GM21723 (cell line): ENCODE data around the gene DDX51.

ENCODE experiments used
- ATAC-seq: cut with Tn5 transposase; IDR thresholded peaks from one replicate; pipeline ENCODE4 v1.9.1; 2021; ENCODE audit warnings: mild to moderate bottlenecking, moderate library complexity; ENCODE audit not compliant: unreplicated experiment

Gene DDX51

GRCh38 chr12:132168311-132169031 lies 24.4 kb upstream of the DDX51 start:
- ATAC-seq: no peak

- no peak for ATAC-seq
Measured at GRCh38 chr12:132167611-132168310, 23.6 kb upstream of the DDX51 start.

GRCh38 chr12:132166801-132167591 lies 22.9 kb upstream of the DDX51 start:
- no peak for ATAC-seq

DNA sequence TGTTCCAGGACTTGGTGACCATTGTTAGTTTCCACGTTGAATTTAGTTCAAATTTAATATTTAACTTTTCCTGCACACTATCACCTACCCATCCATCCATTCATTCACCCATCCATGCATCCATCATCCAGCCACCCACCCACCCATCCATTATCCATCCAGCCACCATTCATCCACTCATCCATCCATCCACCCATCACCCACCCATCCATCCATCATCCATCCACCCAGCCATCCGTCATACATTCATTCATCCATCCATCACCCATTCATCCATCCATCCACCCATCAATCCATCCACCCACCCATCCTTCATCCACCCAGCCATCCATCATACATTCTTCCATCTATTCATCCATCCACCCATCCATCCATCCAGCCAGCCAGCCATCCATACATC lies 22.0 kb upstream of the DDX51 start:
- ATAC-seq: no peak

DNA sequence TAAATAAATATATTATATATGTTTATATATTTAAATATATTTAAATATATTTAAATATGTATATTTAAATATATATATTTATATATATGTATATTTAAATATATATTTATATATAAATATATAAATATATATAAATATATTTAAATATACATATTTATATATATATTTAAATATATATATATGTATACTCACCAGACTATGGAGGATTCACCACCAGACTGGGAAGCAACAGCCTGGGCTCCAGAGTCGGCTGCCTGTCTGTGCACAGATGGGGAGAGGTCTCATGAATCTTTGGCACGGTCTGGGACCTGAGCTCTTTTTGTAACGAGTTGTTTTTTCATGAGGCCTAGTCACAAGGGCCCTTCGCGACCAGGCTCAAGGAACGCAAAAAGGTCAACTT lies 21.5 kb upstream of the DDX51 start:
- ATAC-seq: no peak

GRCh38 chr12:132164426-132164825 lies 20.3 kb upstream of the DDX51 start:
- no peak for ATAC-seq

- ATAC-seq: no peak
Measured at GRCh38 chr12:132163911-132164288, 19.8 kb upstream of the DDX51 start.

GRCh38 chr12:132163041-132163910 lies 19.2 kb upstream of the DDX51 start:
- no peak for ATAC-seq

- no peak for ATAC-seq
Measured at GRCh38 chr12:132162508-132163031, 18.5 kb upstream of the DDX51 start.

GRCh38 chr12:132161796-132162507 lies 17.8 kb upstream of the DDX51 start:
- no peak for ATAC-seq

DNA sequence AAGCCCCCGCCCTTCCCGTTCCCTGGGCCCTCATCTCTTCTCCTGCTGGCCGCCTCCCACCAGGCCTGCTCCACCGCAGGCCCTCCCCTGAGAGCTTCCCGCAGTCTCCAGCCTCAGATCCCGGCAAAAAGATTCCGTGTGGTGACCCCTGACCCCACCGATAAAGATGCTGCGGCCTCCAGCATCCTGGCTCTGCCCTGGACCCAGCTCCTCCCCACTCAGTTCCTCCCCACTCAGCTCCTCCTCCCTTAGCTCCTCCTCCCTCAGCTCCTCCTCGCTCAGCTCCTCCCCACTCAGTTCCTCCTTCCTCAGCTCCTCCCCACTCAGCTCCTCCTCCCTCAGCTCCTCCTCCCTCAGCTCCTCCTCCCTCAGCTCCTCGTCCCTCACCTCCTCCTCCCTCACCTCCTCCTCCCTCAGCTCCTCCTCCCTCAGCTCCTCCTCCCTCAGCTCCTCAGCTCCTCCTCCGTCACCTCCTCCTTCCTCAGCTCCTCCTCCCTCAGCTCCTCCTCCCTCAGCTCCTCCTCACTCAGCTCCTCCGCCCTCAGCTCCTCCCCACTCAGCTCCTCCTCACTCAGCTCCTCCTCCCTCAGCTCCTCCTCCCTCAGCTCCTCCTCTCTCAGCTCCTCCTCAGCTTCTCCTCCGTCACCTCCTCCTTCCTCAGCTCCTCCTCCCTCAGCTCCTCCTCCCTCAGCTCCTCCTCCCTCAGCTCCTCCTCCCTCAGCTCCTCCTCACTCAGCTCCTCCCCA lies 17.1 kb upstream of the DDX51 start:
- no peak for ATAC-seq

- no peak for ATAC-seq
Measured at GRCh38 chr12:132160601-132161035, 16.5 kb upstream of the DDX51 start.

- ATAC-seq: no peak
Measured at GRCh38 chr12:132160016-132160415, 15.9 kb upstream of the DDX51 start.

DNA sequence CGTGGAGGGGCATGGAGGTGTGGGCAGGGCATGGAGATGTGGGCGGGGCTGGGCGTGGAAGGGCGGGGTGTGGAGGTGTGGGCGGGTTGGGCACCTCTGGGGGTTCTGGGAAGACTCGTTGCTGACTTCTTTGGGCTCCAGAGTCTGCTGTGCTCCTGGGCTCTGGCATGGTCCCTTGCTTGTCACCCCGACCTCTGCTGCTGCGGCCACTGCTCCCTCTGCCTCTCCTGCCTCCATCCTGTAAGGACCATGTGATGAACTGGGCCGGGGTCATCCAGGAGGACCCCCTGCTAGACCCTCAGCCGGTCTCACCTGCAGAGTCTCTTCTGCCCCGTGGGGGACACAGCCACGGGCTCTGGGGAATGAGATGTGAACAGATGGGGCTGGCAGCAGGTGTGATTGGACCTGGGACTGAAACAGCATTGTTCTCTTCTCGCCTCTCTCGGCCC lies 15.5 kb upstream of the DDX51 start:
- ATAC-seq: no peak

DNA sequence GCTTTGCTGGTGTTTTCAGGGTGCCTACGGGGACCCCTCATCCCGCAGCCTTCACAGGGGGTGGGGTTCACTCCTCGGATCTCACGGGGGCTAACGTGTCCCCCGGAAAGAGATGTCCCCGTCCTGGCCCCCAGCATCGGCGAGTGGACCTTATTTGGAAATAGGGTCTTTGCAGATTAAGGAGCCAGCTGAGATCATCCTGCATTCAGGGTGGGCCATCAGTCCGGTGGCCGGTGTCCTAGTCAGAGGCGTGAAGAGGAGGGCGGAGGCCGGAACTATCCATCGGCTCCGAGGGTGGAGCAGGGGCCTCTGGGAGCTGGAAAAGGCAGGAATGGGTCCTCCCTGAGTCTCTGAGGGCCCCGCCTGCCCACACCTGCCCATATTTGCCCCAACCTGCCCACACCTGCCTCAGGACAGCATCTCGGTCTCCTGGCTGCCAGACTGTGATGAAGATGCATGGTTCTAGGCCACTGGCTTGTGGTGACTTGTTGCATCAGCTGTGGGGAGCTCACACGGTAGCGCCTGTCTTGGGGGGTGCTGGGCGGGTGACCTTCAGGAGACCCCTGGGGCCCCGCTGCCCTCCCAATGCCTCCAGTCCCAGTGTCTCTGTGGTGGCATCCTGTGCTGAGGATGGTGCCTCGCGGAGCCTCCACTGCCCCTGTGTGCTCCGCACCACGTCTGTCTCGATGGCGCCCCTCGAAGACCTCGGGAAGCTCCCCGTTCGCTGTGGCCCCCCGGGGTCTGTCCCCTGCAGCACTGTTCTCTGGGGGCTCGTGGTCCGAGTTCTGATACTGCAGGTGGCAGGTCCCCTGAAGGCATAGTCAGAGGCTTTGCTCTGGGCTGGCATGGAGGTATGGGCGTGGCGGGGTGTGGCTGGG lies 14.8 kb upstream of the DDX51 start:
- ATAC-seq: no peak

DNA sequence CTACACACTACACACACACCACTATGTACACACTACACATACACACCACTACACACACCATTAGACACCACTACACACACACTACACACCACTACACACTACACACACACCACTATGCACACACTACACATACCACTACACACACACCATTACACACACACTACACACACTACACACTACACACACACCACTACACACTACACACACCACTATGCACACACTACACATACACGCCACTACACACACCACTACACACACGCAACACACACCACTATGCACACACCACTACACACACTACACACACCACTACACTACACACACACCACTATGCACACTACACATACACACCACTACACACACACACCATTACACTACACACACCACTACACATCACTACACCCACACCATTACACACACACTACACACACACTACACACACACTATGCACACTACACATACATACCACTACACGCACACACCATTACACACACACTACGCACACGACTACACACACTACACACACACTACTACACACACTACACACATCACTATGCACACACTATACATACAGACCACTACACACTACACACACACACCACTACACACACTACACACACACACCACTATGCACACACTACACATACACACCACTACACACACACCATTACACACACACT lies 13.8 kb upstream of the DDX51 start:
- ATAC-seq: no peak

DNA sequence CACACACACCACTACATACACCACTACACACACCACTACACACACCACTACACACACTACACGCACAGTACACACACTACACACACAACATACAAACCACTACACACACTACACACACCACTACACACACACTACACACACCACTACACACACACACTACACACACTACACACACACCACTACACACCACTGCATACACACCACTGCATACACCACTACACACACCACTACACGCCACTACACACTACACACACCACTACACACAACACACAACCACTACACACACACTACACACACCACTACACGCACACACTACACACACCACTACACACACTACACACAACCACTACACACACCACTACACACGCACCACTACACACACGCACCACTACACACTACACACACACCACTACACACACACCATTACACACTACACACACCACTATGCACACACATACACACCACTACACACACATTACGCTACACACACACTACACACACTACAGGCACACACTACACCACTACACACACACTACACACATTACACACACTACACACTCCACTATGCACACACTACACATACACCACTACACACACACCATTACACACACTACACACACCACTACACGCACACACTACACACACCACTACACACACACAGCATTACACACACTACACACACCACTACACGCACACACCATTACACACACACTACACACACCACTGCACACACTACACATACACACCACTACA lies 12.6 kb upstream of the DDX51 start:
- ATAC-seq: no peak
